Lung (tissue), 12 donors: Measurements from ENCODE around the gene PCDHGA11. TPM values are rescaled to one million over a fixed set of nuclear protein-coding genes. Genes with fewer than 3 reads are reported as not detected.

Experiments
- ATAC-seq: fragments of 200-7000 bp; cut with Tn5 transposase; one replicate; pipeline ENCODE4 v1.9.1; 2020; ENCODE audit warnings: moderate number of reproducible peaks; ENCODE audit not compliant: insufficient read depth, low FRiP score
- DNase-seq, 3 donors: peaks; one replicate each; pipeline ENCODE4 v3.0.0-alpha.2; 2013 to 2017
- H3K27ac ChIP-seq, 2 donors: one replicate each; pipeline ENCODE4 v1.5.1; 2013; ENCODE audit warnings: mild to moderate bottlenecking in 2 of 2, moderate library complexity in 2 of 2, control low read depth in 1 of 2, inconsistent platforms in 1 of 2, low read depth in 1 of 2, low read length in 1 of 2
- H3K27me3 ChIP-seq, 3 donors: one replicate each; pipeline ENCODE4 v1.5.1; 2013; ENCODE audit warnings: low read length in 2 of 3; ENCODE audit not compliant: control insufficient read depth in 3 of 3, insufficient read depth in 3 of 3
- H3K36me3 ChIP-seq, 4 donors: one replicate each; pipeline ENCODE4 v1.5.1; 2013; ENCODE audit warnings: low read length in 4 of 4, mild to moderate bottlenecking in 1 of 4, moderate library complexity in 1 of 4; ENCODE audit not compliant: control insufficient read depth in 4 of 4, insufficient read depth in 4 of 4
- H3K4me1 ChIP-seq, 5 donors: one replicate each; pipeline ENCODE4 v1.5.1; 2013; ENCODE audit warnings: low read length in 5 of 5, mild to moderate bottlenecking in 2 of 5, moderate library complexity in 1 of 5; ENCODE audit not compliant: control insufficient read depth in 5 of 5, insufficient read depth in 5 of 5
- H3K4me3 ChIP-seq: one replicate; pipeline ENCODE4 v1.5.1; 2013; ENCODE audit warnings: mild to moderate bottlenecking, control low read depth, moderate library complexity
- H3K9ac ChIP-seq, 2 donors: one replicate each; pipeline ENCODE4 v1.5.1; 2013; ENCODE audit warnings: low read length in 2 of 2, control low read depth in 1 of 2; ENCODE audit not compliant: insufficient read depth in 1 of 2
- H3K9me3 ChIP-seq, 4 donors: one replicate each; pipeline ENCODE4 v1.5.1; 2013; ENCODE audit warnings: low read length in 3 of 4, mild to moderate bottlenecking in 1 of 4, moderate library complexity in 1 of 4; ENCODE audit not compliant: control insufficient read depth in 4 of 4, insufficient read depth in 3 of 4
- CTCF ChIP-seq: IDR thresholded peaks from 2 replicates; pipeline ENCODE4 v1.5.1; 2012; ENCODE audit warnings: mild to moderate bottlenecking; ENCODE audit errors: control extremely low read depth, extremely low read depth
- WGBS, 2 donors: extraction: QIAGEN DNeasy Blood & Tissue Kit; methylation state at CpG; one replicate each; pipeline ENCODE4 v1.1.7; 2013; 5-methylcytosine and 5-hydroxymethylcytosine counted together
- polyA plus RNA-seq, 2 donors: library from polyadenylated mRNA; stranded (reverse); fragments of 200-250 nt; gene quantifications; one replicate each; pipeline ENCODE4 v1.2.1, GENCODE V29; 2013
- total RNA-seq, 2 donors: library from RNA; depleted of rRNA in 1 of 2; stranded (reverse); fragments of >200 nt in 1 of 2; gene quantifications; one replicate each; pipeline ENCODE4 v1.2.1, GENCODE V29; 2014 to 2021
- donor health status: control.
- donor health status: control.
- donor health status: Bipolar disorder and iron deficiency.
- donor health status: healthy.
- donor health status: DM: yes; HTN: yes; CAD: no.

PCDHGA11 gene
- total and polyA plus RNA-seq, 4 donors, result 0.65 to 11.1 (median 2.3) TPM

- Histone ChIP-seq H3K4me3 (no peak overlapping the region), H3K27me3 (peaks cover 0 to 4% (median 0%) of the 10 kb centered on the region in 3 donors), H3K9me3 (peaks cover 5 to 59% (median 44%) of the 10 kb centered on the region in 4 donors), H3K9ac (no peak overlapping the region), H3K36me3 (peaks cover 0 to 50% (median under 1%) of the 10 kb centered on the region in 4 donors), H3K27ac (no peak overlapping the region), H3K4me1 (peaks cover 0 to 3% (median 0%) of the 10 kb centered on the region in 5 donors)
- ATAC-seq (no peak), DNase-seq (no peak)
- WGBS, 2 donors, result 20 to 27% methylated on average over 40 to 42 of the region's 42 CpGs
- TF ChIP-seq CTCF, result no peak
Measured at GRCh38 chr5:141422742-141423291, 2.0 kb downstream of the PCDHGA11 start.

- no peak for ATAC-seq
- H3K9me3 ChIP-seq, result peaks cover 3 to 56% (median 29%) of the 10 kb centered on the region in 4 donors
- 49 to 53% methylated on average over 53 of the region's 53 CpGs for WGBS, 2 donors
- no peak for DNase-seq
- peaks cover 0 to 37% (median under 1%) of the 10 kb centered on the region in 4 donors for H3K36me3 ChIP-seq
- no peak overlapping the region for H3K9ac ChIP-seq
- H3K4me3 ChIP-seq, result no peak overlapping the region
- peaks cover 0 to 5% (median 0%) of the 10 kb centered on the region in 5 donors for H3K4me1 ChIP-seq
- H3K27me3 ChIP-seq, result no peaks in the 10 kb centered on the region
- no peak overlapping the region for H3K27ac ChIP-seq
- no peak for TF ChIP-seq CTCF
Measured at GRCh38 chr5:141427783-141428426, 7.1 kb downstream of the PCDHGA11 start.

GRCh38 chr5:141430332-141431113 is 9.7 kb downstream of the PCDHGA11 start, which contains the start of gene PCDHGA12:
TSS of gene PCDHGA12 (plus strand) at chr5:141430507. CDS start at chr5:141430760, 253 bp downstream.
- H3K9ac ChIP-seq, result no peak within 1 kb of the TSS
- WGBS, 2 donors, result 11 to 13% methylated on average over 33 of the region's 33 CpGs
- peak; percentile 29 for TF ChIP-seq CTCF
- ATAC-seq (no peak), DNase-seq (peak; percentile 53 to 67 (median 64))
- peaks cover 0 to 5% (median 0%) of the 10 kb centered on the region in 5 donors for H3K4me1 ChIP-seq
- no peak within 1 kb of the TSS for H3K4me3 ChIP-seq
- H3K27ac ChIP-seq, result no peak within 1 kb of the TSS
- H3K9me3 ChIP-seq, result peaks cover 0 to 58% (median 26%) of the 10 kb centered on the region in 4 donors
- no peaks in the 10 kb centered on the region for H3K27me3 ChIP-seq
- peaks cover 0 to 36% (median 0%) of the 10 kb centered on the region in 4 donors for H3K36me3 ChIP-seq
